GM18951 (cell line): ENCODE measurements around the gene TIGD6.
"Not testable (repeated sequence)": the region's sequence is repeated elsewhere in the genome, so short reads cannot be mapped to it uniquely, and the experiment has no call there.

ENCODE experiments used
- POLR2A ChIP-seq: IDR thresholded peaks from 4 replicates; pipeline ENCODE4 v1.6.1; 2011; ENCODE audit warnings: mild to moderate bottlenecking; ENCODE audit not compliant: insufficient read length, insufficient read depth; ENCODE audit errors: extremely low read depth
- in situ Hi-C: fragments of 300-500 bp; cut with MboI; formaldehyde crosslinking; loops from one replicate; pipeline ENCODE4 v1.12.0; 2022; ENCODE audit warnings: low sequenced_read_pairs, mixed read lengths, inconsistent platforms; ENCODE audit not compliant: unreplicated experiment

The TIGD6 gene

GRCh38 chr5:150000256-150000989, at the start of gene TIGD6, which contains the start of gene HMGXB3:
TIGD6 (minus strand) TSS chr5:150000654; CDS start chr5:149996348, 4,306 bp downstream.
HMGXB3 (plus strand) TSS chr5:150000739; CDS start chr5:150004853, 4,114 bp downstream.
- in situ Hi-C loops: no loop called here
- peak; percentile 97 for TF ChIP-seq POLR2A

DNA sequence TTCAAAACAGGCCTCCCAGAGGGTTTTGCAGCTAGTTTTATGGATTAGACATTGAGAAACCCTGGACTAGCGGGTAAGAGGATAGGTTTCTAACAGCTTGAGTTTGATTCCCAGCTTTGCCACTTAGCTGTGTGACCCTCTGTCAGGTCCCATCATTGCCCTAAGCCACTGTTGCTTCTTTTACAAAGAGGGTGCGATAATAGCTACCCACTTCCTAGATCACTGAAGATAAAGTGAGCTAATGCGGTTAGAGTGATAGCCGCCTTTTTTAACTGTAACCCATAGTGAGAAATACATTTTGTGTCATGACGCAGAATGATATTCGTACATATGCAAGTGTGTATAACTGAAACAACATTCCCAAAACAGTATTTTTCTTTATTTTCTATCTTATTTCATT, 45.6 kb upstream of the TIGD6 start:
- in situ Hi-C loops: no loop called here
- TF ChIP-seq POLR2A: no peak

DNA sequence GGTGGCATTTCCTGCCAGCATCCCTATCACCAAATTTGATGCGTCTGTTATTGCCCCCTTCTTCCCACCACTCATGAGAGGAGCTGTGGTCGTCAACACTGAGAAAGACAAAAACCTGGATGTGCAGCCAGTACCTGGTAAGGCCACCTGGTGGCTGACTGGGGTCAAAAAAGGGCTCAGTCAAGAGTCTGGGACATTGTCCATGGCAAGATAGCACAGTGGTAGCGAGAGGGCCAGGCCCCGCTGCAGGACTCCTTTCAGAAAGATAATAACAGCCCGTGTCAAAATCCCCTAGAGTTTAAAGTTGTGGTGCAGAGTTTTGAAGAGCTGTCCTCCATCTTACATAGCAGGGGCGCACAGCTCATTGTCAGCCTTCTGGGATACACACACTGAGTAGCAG, 45.1 kb upstream of the TIGD6 start:
- in situ Hi-C loops: no loop called here
- TF ChIP-seq POLR2A: no peak

GRCh38 chr5:150044712-150045111, 44.3 kb upstream of the TIGD6 start:
- in situ Hi-C loops: no loop called here
- no peak for TF ChIP-seq POLR2A

GRCh38 chr5:150044329-150044681, 43.9 kb upstream of the TIGD6 start:
- in situ Hi-C loops: no loop called here
- TF ChIP-seq POLR2A: no peak

DNA sequence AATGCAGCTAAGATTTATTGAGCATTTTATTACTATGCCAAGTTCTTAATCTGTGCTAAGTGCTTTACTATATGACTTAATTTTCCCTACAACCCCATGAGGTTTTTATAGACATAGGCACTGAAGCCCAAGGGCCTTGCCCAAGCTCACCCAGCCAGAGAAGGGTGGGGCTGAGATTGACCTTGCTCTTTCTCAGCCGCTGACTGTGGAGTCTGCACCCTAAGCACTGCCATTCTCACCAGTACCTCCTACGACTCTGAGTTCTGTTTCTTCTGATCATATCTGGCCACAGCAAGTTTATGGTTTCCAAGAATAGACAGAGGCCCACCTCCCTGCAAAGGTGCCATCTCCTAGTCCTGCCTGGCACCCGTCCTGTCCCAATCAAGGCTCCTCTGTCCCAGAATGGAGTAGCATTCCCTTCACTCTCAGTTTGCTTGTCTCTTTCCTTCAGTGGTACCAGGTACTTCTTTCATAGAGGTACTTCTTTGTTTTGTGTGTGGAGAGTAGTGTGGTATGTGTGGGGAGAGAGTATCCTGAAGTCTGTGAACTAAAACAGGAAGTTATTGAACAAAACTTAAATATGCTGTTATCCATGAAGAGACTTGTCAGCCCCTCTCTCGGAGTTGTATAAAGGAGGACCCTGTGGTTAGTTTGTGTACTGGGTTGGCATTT, 43.3 kb upstream of the TIGD6 start:
- TF ChIP-seq POLR2A: no peak
- in situ Hi-C loops: no loop called here

- no peak for TF ChIP-seq POLR2A
Observed at GRCh38 chr5:150042459-150042858, 42.0 kb upstream of the TIGD6 start.

DNA sequence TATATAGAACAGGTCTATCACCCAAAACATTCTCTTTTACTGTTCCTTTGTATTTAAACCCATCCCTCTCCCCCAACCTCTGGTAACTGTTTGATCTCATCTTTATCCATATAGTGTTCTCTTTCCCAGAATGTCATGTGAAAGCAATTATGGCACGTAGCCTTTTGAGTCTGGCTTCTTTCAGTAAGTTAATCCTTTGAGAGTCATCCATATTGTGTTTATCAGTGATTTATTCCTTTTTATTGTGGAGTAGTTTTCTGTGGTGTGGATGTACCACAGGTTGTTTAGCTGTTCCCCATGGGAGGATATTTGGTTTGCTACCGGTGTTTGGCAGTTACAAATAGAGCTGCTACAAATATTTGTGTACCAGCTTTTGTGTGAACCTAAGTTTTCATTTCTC, 38.1 kb upstream of the TIGD6 start:
- no peak for TF ChIP-seq POLR2A
- in situ Hi-C loops: no loop called here

More at GRCh38 chr5:150042459-150042858, 42.0 kb upstream of the TIGD6 start:
- in situ Hi-C loops: no loop called here

GRCh38 chr5:150036513-150036912, 36.1 kb upstream of the TIGD6 start:
- in situ Hi-C loops: no loop called here

GRCh38 chr5:150035139-150035895, 34.9 kb upstream of the TIGD6 start:
- no peak for TF ChIP-seq POLR2A
- in situ Hi-C loops: no loop called here

More at GRCh38 chr5:150036513-150036912, 36.1 kb upstream of the TIGD6 start:
- no peak for TF ChIP-seq POLR2A

GRCh38 chr5:150034662-150035061, 34.2 kb upstream of the TIGD6 start:
- in situ Hi-C loops: no loop called here
- no peak for TF ChIP-seq POLR2A

DNA sequence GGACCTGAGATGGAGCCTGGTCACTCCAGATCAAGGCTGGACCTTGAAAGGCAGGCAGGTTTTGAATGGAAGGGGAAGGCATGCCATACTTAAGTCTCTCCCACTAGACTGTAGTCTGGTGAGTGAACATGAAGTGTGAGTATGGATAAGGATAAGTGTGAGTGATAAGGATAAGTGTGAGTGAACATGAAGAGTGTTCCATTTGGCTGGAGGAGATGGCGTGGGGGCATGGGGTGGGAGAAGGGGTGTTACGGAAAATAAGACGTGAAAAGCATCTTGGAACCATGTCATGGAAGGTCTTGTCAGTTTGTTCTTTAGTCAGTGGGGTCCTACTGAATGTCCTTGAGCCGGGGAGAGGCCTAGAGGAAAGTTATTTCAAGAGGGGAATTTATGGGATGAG, 32.9 kb upstream of the TIGD6 start:
- in situ Hi-C loops: no loop called here
- TF ChIP-seq POLR2A: no peak

DNA sequence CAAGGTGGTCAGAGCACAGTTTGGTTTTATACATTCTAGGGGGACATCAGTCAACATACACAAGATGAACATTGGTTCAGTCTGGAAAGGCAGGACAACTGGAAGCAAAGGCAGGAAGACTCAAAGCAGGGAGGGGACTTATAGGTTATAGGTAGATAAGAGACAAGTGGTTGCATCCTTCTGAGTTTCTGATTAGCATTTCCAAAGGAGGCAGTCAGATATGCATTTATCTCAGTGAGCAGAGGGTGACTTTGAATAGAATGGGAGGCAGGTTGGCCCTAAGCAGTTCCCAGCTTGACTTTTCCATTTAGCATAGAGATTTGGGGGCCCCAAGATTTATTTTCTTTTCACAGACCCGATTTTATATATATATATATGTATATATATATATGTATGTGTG, 27.6 kb upstream of the TIGD6 start:
- in situ Hi-C loops: not testable (repeated sequence)
